GM12878 (cell line): Measurements from ENCODE around the gene PTPRN2. TPM values are rescaled to one million over a fixed set of nuclear protein-coding genes. Genes with fewer than 3 reads are reported as not detected.

Experiments used
- ATAC-seq: fragments of 200-7000 bp; cut with Tn5 transposase; 3 replicates; pipeline ENCODE4 v1.9.1; 2020; ENCODE audit warnings: mild to moderate bottlenecking, moderate library complexity
- BruUV-seq: library from RNA; stranded (reverse); fragments of 400-500 nt; replicated peaks from 2 replicates; lab custom pipeline; 2021; lab: Mats Ljungman, UMichigan
- CTCF ChIA-PET: fragments of 300-600 bp; sonication (Branson Sonifier 250); formaldehyde crosslinking; extraction: SDS; loops from one replicate; lab custom pipeline; 2021; ENCODE audit warnings: inconsistent platforms; lab: Yijun Ruan, JAX
- POLR2A ChIA-PET: fragments of 350-600 bp; formaldehyde crosslinking; extraction: SDS; loops from one replicate; lab custom pipeline; 2021; ENCODE audit warnings: inconsistent platforms; lab: Charles Lee
- RAD21 ChIA-PET: fragments of 300-600 bp; sonication (Branson Sonifier 250); formaldehyde crosslinking; loops from one replicate; lab custom pipeline; 2023; ENCODE audit warnings: antibody characterized with exemption; ENCODE audit not compliant: unreplicated experiment; lab: Charles Lee
- SMC1A ChIA-PET: fragments of 300-600 bp; sonication (Branson Sonifier 250); formaldehyde crosslinking; loops from one replicate; lab custom pipeline; 2023; ENCODE audit not compliant: unreplicated experiment, uncharacterized antibody; lab: Charles Lee
- DNase-seq: peaks from one replicate; pipeline ENCODE4 v3.0.0-alpha.2; 2011; ENCODE audit warnings: low read depth, low spot score
- FAIRE-seq: peaks from 3 replicates; lab custom pipeline; 2011; peaks lifted over from hg19 to GRCh38; lab: Jason Lieb, UNC
- H2AFZ ChIP-seq: 2 replicates; pipeline ENCODE4 v1.6.0; 2011; ENCODE audit warnings: low read depth, low read length, control low read depth; ENCODE audit not compliant: control insufficient read depth
- H3K27ac ChIP-seq: 2 replicates; pipeline ENCODE4 v1.5.1; 2011; ENCODE audit warnings: control low read depth; ENCODE audit not compliant: control insufficient read depth, insufficient read depth
- H3K27me3 ChIP-seq, 2 experiments: replicated peaks in 1 of 2; 2 replicates each; pipeline versions ENCODE4 v1.6.0 to v1.6.1; 2011; ENCODE audit warnings: low read length in 1 of 2; ENCODE audit not compliant: control insufficient read depth in 2 of 2, insufficient read depth in 2 of 2
- H3K36me3 ChIP-seq, 2 experiments: 2 replicates each; pipeline ENCODE4 v1.5.1; 2011; ENCODE audit warnings: low read length in 1 of 2; ENCODE audit not compliant: control insufficient read depth in 2 of 2, insufficient read depth in 2 of 2
- H3K4me1 ChIP-seq: 2 replicates; pipeline ENCODE4 v1.6.1; 2011; ENCODE audit warnings: mild to moderate bottlenecking, low read length, moderate library complexity, mixed read lengths; ENCODE audit not compliant: control insufficient read depth, insufficient read depth
- H3K4me2 ChIP-seq: 2 replicates; pipeline ENCODE4 v1.6.0; 2011; ENCODE audit warnings: control low read depth; ENCODE audit not compliant: control insufficient read depth, insufficient read depth
- H3K4me3 ChIP-seq: fragments of 200-600 bp; sonication (generic); 2 replicates; pipeline ENCODE4 v1.5.1; 2016
- H3K79me2 ChIP-seq: 2 replicates; pipeline ENCODE4 v1.6.0; 2011; ENCODE audit warnings: low read length; ENCODE audit not compliant: control insufficient read depth, insufficient read depth
- H3K9ac ChIP-seq: 2 replicates; pipeline ENCODE4 v1.8.0; 2011; ENCODE audit warnings: low read length, control low read depth, mixed read lengths; ENCODE audit not compliant: control insufficient read depth, insufficient read depth
- H3K9me3 ChIP-seq: replicated peaks from 3 replicates; pipeline ENCODE4 v1.5.1; 2011; ENCODE audit warnings: mild to moderate bottlenecking, low read length; ENCODE audit not compliant: control insufficient read depth, insufficient read depth
- H4K20me1 ChIP-seq: 2 replicates; pipeline ENCODE4 v1.6.0; 2011; ENCODE audit not compliant: control insufficient read depth, insufficient read depth
- BHLHE40 ChIP-seq, 2 experiments: fragments of 450-650 bp in 1 of 2; IDR thresholded peaks; 2 replicates each; pipeline ENCODE4 v1.6.1; 2011 to 2017; ENCODE audit warnings: low read depth in 2 of 2, borderline replicate concordance in 1 of 2, improper control_type of control experiment in 1 of 2, low read length in 1 of 2, mild to moderate bottlenecking in 1 of 2
- CHD1 ChIP-seq: IDR thresholded peaks from 2 replicates; pipeline ENCODE4 v1.6.1; 2012; ENCODE audit warnings: low read depth, low read length, improper control_type of control experiment
- CREM ChIP-seq: IDR thresholded peaks from 2 replicates; pipeline ENCODE4 v1.6.1; 2014; ENCODE audit warnings: antibody characterized with exemption, low read depth
- EGR1 ChIP-seq, 2 experiments: IDR thresholded peaks; 1 replicate in 1 of 2; 2 replicates in 1 of 2; pipeline ENCODE4 v1.6.1; 2011 to 2012; ENCODE audit warnings: low read depth in 2 of 2, low read length in 2 of 2, borderline replicate concordance in 1 of 2, mild to moderate bottlenecking in 1 of 2, moderate library complexity in 1 of 2
- GATAD2B ChIP-seq: fragments of 450-650 bp; conservative IDR thresholded peaks from 2 replicates; pipeline ENCODE4 v1.6.1; 2017; ENCODE audit warnings: low read depth, mild to moderate bottlenecking, moderate library complexity
- HCFC1 ChIP-seq: fragments of 150-350 bp; IDR thresholded peaks from 2 replicates; pipeline ENCODE4 v1.6.1; 2014; ENCODE audit warnings: low read length
- KAT2A ChIP-seq: conservative IDR thresholded peaks from 2 replicates; pipeline ENCODE4 v1.6.1; 2011; ENCODE audit warnings: low read depth, low read length; ENCODE audit not compliant: control insufficient read depth
- KDM1A ChIP-seq: fragments of 200-600 bp; sonication (generic); IDR thresholded peaks from 2 replicates; pipeline ENCODE4 v1.6.1; 2016; ENCODE audit warnings: borderline replicate concordance
- NFYA ChIP-seq: IDR thresholded peaks from 2 replicates; pipeline ENCODE4 v1.6.1; 2011; ENCODE audit warnings: low read depth, mild to moderate bottlenecking, low read length, improper control_type of control experiment, borderline replicate concordance
- POLR2AphosphoS5 ChIP-seq: IDR thresholded peaks from 2 replicates; pipeline ENCODE4 v1.6.1; 2011; ENCODE audit warnings: mild to moderate bottlenecking, low read length, inconsistent platforms
- PRDM15 ChIP-seq: fragments of 450-650 bp; formaldehyde crosslinking; IDR thresholded peaks from 2 replicates; pipeline ENCODE4 v1.4.0; 2020; ENCODE audit warnings: mild to moderate bottlenecking, moderate library complexity
- RAD51 ChIP-seq: fragments of 450-650 bp; IDR thresholded peaks from 2 replicates; pipeline ENCODE4 v1.6.1; 2016; ENCODE audit warnings: moderate library complexity, mild to moderate bottlenecking, inconsistent platforms
- TAF1 ChIP-seq: IDR thresholded peaks from 2 replicates; pipeline ENCODE4 v1.6.1; 2011; ENCODE audit warnings: mild to moderate bottlenecking, low read depth, low read length, borderline replicate concordance
- TCF7 ChIP-seq: IDR thresholded peaks from 2 replicates; pipeline ENCODE4 v1.6.1; 2014; ENCODE audit warnings: antibody characterized with exemption, borderline replicate concordance
- WGBS: methylation state at CpG from one replicate; pipeline ENCODE4 v1.1.6; 2016; ENCODE audit warnings: low lambda C conversion rate; ENCODE audit not compliant: insufficient replicate concordance, insufficient coverage; ENCODE audit errors: missing lambda C conversion rate; 5-methylcytosine and 5-hydroxymethylcytosine counted together
- in situ Hi-C: fragments of 300-500 bp; cut with MboI; formaldehyde crosslinking; loops from 9 replicates; pipeline ENCODE4 v1.14.3; 2018; ENCODE audit warnings: mixed read lengths
- intact Hi-C: fragments of 100-400 bp; cut with micrococcal nuclease; formaldehyde crosslinking; loops from one replicate; pipeline ENCODE4 v1.14.2; 2022; ENCODE audit not compliant: unreplicated experiment
- polyA plus RNA-seq, 11 experiments: library from polyadenylated mRNA; depleted of rRNA in 4 of 11; unstranded in 6 of 11; stranded (reverse) in 5 of 11; fragments of >200 nt; fragmentation: Nextera tagmentation in 4 of 11; fragmentation: Illumina TruSeq in 1 of 11; extraction: Ambion mirVana in 4 of 11; extraction: Trizol in 1 of 11; gene quantifications; 1 replicate in 1 of 11; 2 replicates in 10 of 11; pipeline versions ENCODE4 v1.2.1 to v1.2.3, GENCODE V29; 2011 to 2016; ENCODE audit warnings: inconsistent platforms in 2 of 11, missing spikeins in 2 of 11, low read depth in 1 of 11
- total RNA-seq, 4 experiments: library from RNA; depleted of rRNA in 3 of 4; stranded (reverse); fragments of >200 nt in 3 of 4; fragmentation: Illumina TruSeq in 1 of 4; extraction: Trizol in 1 of 4; gene quantifications; 2 replicates each; pipeline versions ENCODE4 v1.2.1 to v1.2.3, GENCODE V29; 2013 to 2021

Gene PTPRN2
- total and polyA plus RNA-seq, 10 of the 15 experiments (the other 5 are each of a cell fraction or from before 2014, with no cell fraction given): 5.4 TPM; not detected in 9

GRCh38 chr7:157900011-157900410 is 687.6 kb downstream of the PTPRN2 start:
- WGBS: 39% methylated on average over 11 of the region's 11 CpGs
- ChIA-PET SMC1A (no interaction called here), CTCF (no interaction called here), RAD21 (no interaction called here), POLR2A (no interaction called here)
- H3K9ac ChIP-seq: no peak overlapping the region
- DNase-seq (no peak), FAIRE-seq (no peak), ATAC-seq (no peak)
- H3K4me3 ChIP-seq: no peak overlapping the region
- no peaks in the 10 kb centered on the region; the same call in 2 of the 3 replicates for H3K9me3 ChIP-seq
- H2AFZ ChIP-seq: no peak overlapping the region
- no peaks in the 10 kb centered on the region for H3K27me3 ChIP-seq
- H4K20me1 ChIP-seq: no peaks in the 10 kb centered on the region
- intact Hi-C loops: no loop called here
- in situ Hi-C loops: no loop called here
- no peak for TF ChIP-seq POLR2AphosphoS5
- TF ChIP-seq KAT2A: no peak
- no peak for TF ChIP-seq KDM1A
- TF ChIP-seq RAD51: no peak
- TF ChIP-seq TCF7: no peak
- TF ChIP-seq EGR1 (IDR thresholded peaks at IDR 0.05; ENCODE audit: borderline replicate concordance in 1 of 2, low read depth in 2 of 2, low read length in 2 of 2): no peak
- TF ChIP-seq TAF1: no peak
- no peak for TF ChIP-seq HCFC1
- TF ChIP-seq CREM: no peak
- no peak for TF ChIP-seq NFYA
- TF ChIP-seq PRDM15 (CRISPR knock-in tag): no peak
- no peak for TF ChIP-seq CHD1
- no peak for TF ChIP-seq GATAD2B
- TF ChIP-seq BHLHE40 (IDR thresholded peaks at IDR 0.05; ENCODE audit: borderline replicate concordance in 1 of 2, low read depth in 2 of 2, low read length in 1 of 2): no peak
- no peaks in the 10 kb centered on the region for H3K4me1 ChIP-seq
- no TSS peak for BruUV-seq
- no peak overlapping the region for H3K27ac ChIP-seq
- H3K36me3 ChIP-seq: no peaks in the 10 kb centered on the region
- no peaks in the 10 kb centered on the region for H3K79me2 ChIP-seq
- H3K4me2 ChIP-seq: no peak overlapping the region
